ENCODE measurements around the gene XIRP2.
"Not testable (repeated sequence)": the region's sequence is repeated elsewhere in the genome, so short reads cannot be mapped to it uniquely, and the experiment has no call there.

The XIRP2 gene

GRCh38 chr2:167103028-167103756, 214.9 kb downstream of the XIRP2 start:
- Histone ChIP-seq H3K4me1 (ENCODE audit: control insufficient read depth, insufficient read depth, low read length) (peaks cover 4% of the 10 kb centered on the region; the same call in 1 of the 2 replicates), H3K27ac (ENCODE audit: low read depth, low read length) (no peak overlapping the region), H3K9me3 (ENCODE audit: control insufficient read depth, insufficient read depth, low read length) (no peaks in the 10 kb centered on the region; the same call in 1 of the 2 replicates), H3K36me3 (ENCODE audit: control insufficient read depth, insufficient read depth, low read length) (no peaks in the 10 kb centered on the region), H3K27me3 (ENCODE audit: control insufficient read depth, insufficient read depth, low read length) (no peaks in the 10 kb centered on the region), H3K9ac (ENCODE audit: low read depth, low read length) (no peak overlapping the region), H3K4me3 (ENCODE audit: low read depth, low read length) (no peak overlapping the region)

- no peaks in the 10 kb centered on the region for H3K27me3 ChIP-seq (ENCODE audit: control insufficient read depth, insufficient read depth, low read length)
- no peaks in the 10 kb centered on the region; the same call in 1 of the 2 replicates for H3K9me3 ChIP-seq (ENCODE audit: control insufficient read depth, insufficient read depth, low read length)
- no peaks in the 10 kb centered on the region for H3K36me3 ChIP-seq (ENCODE audit: control insufficient read depth, insufficient read depth, low read length)
- H3K27ac ChIP-seq (ENCODE audit: low read depth, low read length) = no peak overlapping the region
- peaks cover 4% of the 10 kb centered on the region; the same call in 1 of the 2 replicates for H3K4me1 ChIP-seq (ENCODE audit: control insufficient read depth, insufficient read depth, low read length)
- H3K4me3 ChIP-seq (ENCODE audit: low read depth, low read length) = no peak overlapping the region
- no peak overlapping the region for H3K9ac ChIP-seq (ENCODE audit: low read depth, low read length)
Observed at GRCh38 chr2:167103757-167104133, 215.5 kb downstream of the XIRP2 start.

DNA sequence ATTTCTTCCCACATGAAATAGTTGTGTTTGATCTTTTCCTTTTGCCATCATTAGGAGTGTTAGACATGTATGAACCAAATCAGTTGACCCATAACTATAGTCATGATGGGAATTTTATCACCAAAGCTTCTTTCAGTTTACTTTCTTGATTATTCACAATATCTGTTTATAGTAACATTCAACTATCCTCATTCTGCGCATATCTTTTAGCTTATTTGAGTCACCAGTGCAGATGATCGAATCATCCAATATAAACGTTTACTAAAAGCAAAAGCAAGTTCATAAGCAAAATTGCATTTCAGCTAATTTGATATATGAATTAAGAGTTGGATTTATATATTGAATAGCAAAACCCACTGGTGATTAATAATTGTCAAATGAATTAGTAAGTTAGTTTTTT, 216.4 kb downstream of the XIRP2 start:
- H3K4me3 ChIP-seq (ENCODE audit: low read depth, low read length) = no peak overlapping the region
- no peaks in the 10 kb centered on the region for H3K27me3 ChIP-seq (ENCODE audit: control insufficient read depth, insufficient read depth, low read length)
- H3K27ac ChIP-seq (ENCODE audit: low read depth, low read length) = no peak overlapping the region
- H3K36me3 ChIP-seq (ENCODE audit: control insufficient read depth, insufficient read depth, low read length) = no peaks in the 10 kb centered on the region
- no peaks in the 10 kb centered on the region; the same call in 1 of the 2 replicates for H3K9me3 ChIP-seq (ENCODE audit: control insufficient read depth, insufficient read depth, low read length)
- H3K9ac ChIP-seq (ENCODE audit: low read depth, low read length) = no peak overlapping the region
- H3K4me1 ChIP-seq (ENCODE audit: control insufficient read depth, insufficient read depth, low read length) = peaks cover 4% of the 10 kb centered on the region; the same call in 1 of the 2 replicates

DNA sequence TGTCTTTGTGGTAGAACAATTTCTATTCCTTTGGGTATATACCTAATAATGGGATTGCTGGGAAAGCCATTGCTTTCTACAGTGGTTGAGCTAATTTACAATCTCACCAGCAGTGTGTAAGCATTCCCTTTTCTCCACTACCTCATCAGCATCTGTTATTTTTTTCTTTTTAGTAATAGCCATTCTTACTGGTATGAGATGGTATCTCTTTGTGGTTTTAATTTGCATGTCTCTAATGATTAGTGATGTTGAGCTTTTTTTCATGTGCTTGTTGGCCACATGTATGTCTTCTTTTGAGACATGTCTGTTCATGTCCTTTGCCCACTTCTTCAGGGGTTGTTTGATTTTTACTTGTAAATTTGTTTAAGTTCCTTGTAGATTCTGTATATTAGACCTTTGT, 221.4 kb downstream of the XIRP2 start:
- H3K36me3 ChIP-seq (ENCODE audit: control insufficient read depth, insufficient read depth, low read length); H3K9ac ChIP-seq (ENCODE audit: low read depth, low read length); H3K27ac ChIP-seq (ENCODE audit: low read depth, low read length); H3K9me3 ChIP-seq (ENCODE audit: control insufficient read depth, insufficient read depth, low read length); H3K4me3 ChIP-seq (ENCODE audit: low read depth, low read length); H3K4me1 ChIP-seq (ENCODE audit: control insufficient read depth, insufficient read depth, low read length); H3K27me3 ChIP-seq (ENCODE audit: control insufficient read depth, insufficient read depth, low read length): not testable (repeated sequence)

DNA sequence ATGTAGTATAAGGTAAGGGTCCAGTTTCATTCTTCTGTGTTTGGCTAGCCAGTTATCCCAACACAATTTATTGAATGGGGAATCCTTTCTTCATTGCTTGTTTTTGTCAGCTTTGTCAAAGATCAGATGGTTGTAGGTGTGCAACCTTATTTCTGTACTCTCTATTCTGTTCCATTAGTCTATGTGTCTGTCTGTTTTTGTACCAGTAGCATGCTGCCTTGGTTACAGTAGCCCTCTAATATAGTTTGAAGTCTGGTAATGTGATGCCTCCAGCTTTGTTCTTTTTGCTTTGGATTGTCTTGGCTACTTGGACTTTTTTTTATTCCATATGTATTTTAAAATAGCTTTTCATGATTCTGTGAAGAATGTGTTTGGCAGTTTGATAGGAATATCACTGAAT, 222.1 kb downstream of the XIRP2 start:
- Histone ChIP-seq H3K4me1 (ENCODE audit: control insufficient read depth, insufficient read depth, low read length) (no peaks in the 10 kb centered on the region), H3K36me3 (ENCODE audit: control insufficient read depth, insufficient read depth, low read length) (no peaks in the 10 kb centered on the region), H3K27me3 (ENCODE audit: control insufficient read depth, insufficient read depth, low read length) (no peaks in the 10 kb centered on the region), H3K4me3 (ENCODE audit: low read depth, low read length) (no peak overlapping the region), H3K9ac (ENCODE audit: low read depth, low read length) (no peak overlapping the region), H3K9me3 (ENCODE audit: control insufficient read depth, insufficient read depth, low read length) (no peaks in the 10 kb centered on the region; the same call in 1 of the 2 replicates), H3K27ac (ENCODE audit: low read depth, low read length) (no peak overlapping the region)

DNA sequence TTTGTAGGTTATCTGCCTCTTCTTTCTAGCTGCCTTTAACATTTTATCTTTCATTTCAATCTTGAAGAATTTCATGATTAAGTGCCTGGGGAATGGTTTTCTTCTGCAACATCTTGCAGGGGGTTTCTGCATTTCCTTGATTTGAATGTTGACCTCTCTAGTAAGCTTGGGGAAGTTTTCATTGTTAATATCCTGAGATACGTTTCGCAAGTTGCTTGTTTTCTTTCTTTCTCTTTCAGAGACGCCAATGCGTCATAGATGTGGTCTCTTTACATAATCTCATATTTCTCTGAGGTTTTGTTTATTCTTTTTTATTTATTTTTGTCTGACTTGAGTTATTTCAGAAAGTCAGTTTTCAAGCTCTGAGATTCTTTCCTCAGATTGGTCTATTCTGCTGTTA, 225.7 kb downstream of the XIRP2 start:
- no peak overlapping the region for H3K4me3 ChIP-seq (ENCODE audit: low read depth, low read length)
- H3K4me1 ChIP-seq (ENCODE audit: control insufficient read depth, insufficient read depth, low read length) = 0 out of 2 replicates have a peak, but pooled peaks cover 3% of the 10 kb centered on the region
- H3K36me3 ChIP-seq (ENCODE audit: control insufficient read depth, insufficient read depth, low read length) = no peaks in the 10 kb centered on the region
- H3K27ac ChIP-seq (ENCODE audit: low read depth, low read length) = no peak overlapping the region
- H3K9ac ChIP-seq (ENCODE audit: low read depth, low read length) = no peak overlapping the region
- no peaks in the 10 kb centered on the region for H3K27me3 ChIP-seq (ENCODE audit: control insufficient read depth, insufficient read depth, low read length)
- H3K9me3 ChIP-seq (ENCODE audit: control insufficient read depth, insufficient read depth, low read length) = no peaks in the 10 kb centered on the region

GRCh38 chr2:167115541-167115940, 227.3 kb downstream of the XIRP2 start:
- Histone ChIP-seq H3K27ac (ENCODE audit: low read depth, low read length) (no peak overlapping the region), H3K36me3 (ENCODE audit: control insufficient read depth, insufficient read depth, low read length) (no peaks in the 10 kb centered on the region), H3K4me1 (ENCODE audit: control insufficient read depth, insufficient read depth, low read length) (0 out of 2 replicates have a peak, but pooled peaks cover 3% of the 10 kb centered on the region), H3K9me3 (ENCODE audit: control insufficient read depth, insufficient read depth, low read length) (no peaks in the 10 kb centered on the region), H3K27me3 (ENCODE audit: control insufficient read depth, insufficient read depth, low read length) (no peaks in the 10 kb centered on the region), H3K4me3 (ENCODE audit: low read depth, low read length) (no peak overlapping the region), H3K9ac (ENCODE audit: low read depth, low read length) (no peak overlapping the region)

DNA sequence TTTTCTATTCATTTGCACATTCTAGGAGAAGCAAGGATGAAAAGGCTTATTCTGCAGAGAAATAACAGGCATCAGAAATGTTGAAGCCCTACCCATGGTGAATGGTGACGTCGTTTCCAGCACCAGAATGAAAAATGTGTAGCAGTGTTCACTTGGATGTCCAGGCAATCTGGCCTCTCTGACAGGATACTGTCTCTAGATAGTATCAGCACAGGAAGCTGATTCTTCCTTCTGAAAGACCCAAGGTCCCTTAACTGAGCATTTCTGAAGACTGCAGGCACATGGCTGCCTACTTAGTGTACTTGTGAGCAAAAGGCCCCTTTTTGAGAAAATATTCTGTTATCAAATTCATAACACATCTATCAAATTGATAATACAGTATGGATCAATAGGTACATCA, 234.1 kb downstream of the XIRP2 start:
- no peaks in the 10 kb centered on the region for H3K9me3 ChIP-seq (ENCODE audit: control insufficient read depth, insufficient read depth, low read length)
- no peaks in the 10 kb centered on the region for H3K27me3 ChIP-seq (ENCODE audit: control insufficient read depth, insufficient read depth, low read length)
- no peaks in the 10 kb centered on the region for H3K36me3 ChIP-seq (ENCODE audit: control insufficient read depth, insufficient read depth, low read length)
- H3K4me1 ChIP-seq (ENCODE audit: control insufficient read depth, insufficient read depth, low read length) = 0 out of 2 replicates have a peak, but pooled peaks cover 2% of the 10 kb centered on the region
- no peak overlapping the region for H3K9ac ChIP-seq (ENCODE audit: low read depth, low read length)
- no peak overlapping the region for H3K4me3 ChIP-seq (ENCODE audit: low read depth, low read length)
- no peak overlapping the region for H3K27ac ChIP-seq (ENCODE audit: low read depth, low read length)

DNA sequence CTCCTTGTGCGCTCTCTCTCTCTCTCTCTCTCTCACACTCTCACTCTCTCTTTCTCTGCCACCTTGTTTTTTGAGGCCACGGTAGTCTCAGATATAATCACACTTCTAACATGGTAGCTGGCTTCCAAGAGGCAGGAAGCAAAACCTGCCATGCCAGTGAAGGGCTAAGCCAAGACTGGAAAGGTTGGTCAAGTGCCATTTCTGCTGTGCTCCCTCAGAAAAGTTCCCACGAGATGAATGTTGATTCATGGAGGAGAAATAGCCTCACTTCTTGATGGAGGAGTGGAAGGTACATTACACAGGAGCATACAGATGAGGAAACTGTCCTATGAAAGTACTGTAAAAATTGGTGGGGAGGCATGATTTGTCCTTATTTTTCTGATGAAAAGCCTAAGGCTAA, 237.9 kb downstream of the XIRP2 start:
- H3K9ac ChIP-seq (ENCODE audit: low read depth, low read length) = no peak overlapping the region
- H3K36me3 ChIP-seq (ENCODE audit: control insufficient read depth, insufficient read depth, low read length) = no peaks in the 10 kb centered on the region
- H3K27me3 ChIP-seq (ENCODE audit: control insufficient read depth, insufficient read depth, low read length) = no peaks in the 10 kb centered on the region
- H3K9me3 ChIP-seq (ENCODE audit: control insufficient read depth, insufficient read depth, low read length) = no peaks in the 10 kb centered on the region
- no peak overlapping the region for H3K27ac ChIP-seq (ENCODE audit: low read depth, low read length)
- H3K4me3 ChIP-seq (ENCODE audit: low read depth, low read length) = no peak overlapping the region
- no peaks in the 10 kb centered on the region for H3K4me1 ChIP-seq (ENCODE audit: control insufficient read depth, insufficient read depth, low read length)

- H3K27ac ChIP-seq (ENCODE audit: low read depth, low read length) = no peak overlapping the region
- H3K9ac ChIP-seq (ENCODE audit: low read depth, low read length) = no peak overlapping the region
- no peaks in the 10 kb centered on the region for H3K36me3 ChIP-seq (ENCODE audit: control insufficient read depth, insufficient read depth, low read length)
- H3K27me3 ChIP-seq (ENCODE audit: control insufficient read depth, insufficient read depth, low read length) = no peaks in the 10 kb centered on the region
- H3K4me1 ChIP-seq (ENCODE audit: control insufficient read depth, insufficient read depth, low read length) = no peaks in the 10 kb centered on the region
- H3K9me3 ChIP-seq (ENCODE audit: control insufficient read depth, insufficient read depth, low read length) = no peaks in the 10 kb centered on the region
- no peak overlapping the region for H3K4me3 ChIP-seq (ENCODE audit: low read depth, low read length)
Observed at GRCh38 chr2:167127135-167127534, 238.9 kb downstream of the XIRP2 start.

GRCh38 chr2:167128130-167128529, 239.8 kb downstream of the XIRP2 start:
- no peaks in the 10 kb centered on the region for H3K36me3 ChIP-seq (ENCODE audit: control insufficient read depth, insufficient read depth, low read length)
- H3K27me3 ChIP-seq (ENCODE audit: control insufficient read depth, insufficient read depth, low read length) = no peaks in the 10 kb centered on the region
- no peaks in the 10 kb centered on the region for H3K9me3 ChIP-seq (ENCODE audit: control insufficient read depth, insufficient read depth, low read length)
- no peak overlapping the region for H3K27ac ChIP-seq (ENCODE audit: low read depth, low read length)
- no peak overlapping the region for H3K4me3 ChIP-seq (ENCODE audit: low read depth, low read length)
- H3K9ac ChIP-seq (ENCODE audit: low read depth, low read length) = no peak overlapping the region
- no peaks in the 10 kb centered on the region for H3K4me1 ChIP-seq (ENCODE audit: control insufficient read depth, insufficient read depth, low read length)
